Body of pancreas (tissue), 4 donors: ENCODE results near the gene LPIN3. TPM values are rescaled to one million over a fixed set of nuclear protein-coding genes. Genes with fewer than 3 reads are reported as not detected.

Experiments
- ATAC-seq: fragments of 150-250 bp; one replicate; pipeline ENCODE4 v1.9.1; 2016
- DNase-seq, 4 donors: peaks; one replicate each; pipeline ENCODE4 v3.0.0-alpha.2; 2019
- H3K27ac ChIP-seq, 4 donors: fragments of 200-600 bp; sonication (generic); 1 replicate in 3 of 4; 2 replicates in 1 of 4; pipeline versions ENCODE4 v1.5.1 to v1.6.1; 2016 to 2019; ENCODE audit warnings: mild to moderate bottlenecking in 1 of 4, mixed read lengths in 1 of 4, moderate library complexity in 1 of 4
- H3K27me3 ChIP-seq, 2 donors: fragments of 200-600 bp; sonication (generic); one replicate each; pipeline ENCODE4 v1.6.0; 2016; ENCODE audit warnings: mild to moderate bottlenecking in 1 of 2
- H3K36me3 ChIP-seq, 2 donors: fragments of 200-600 bp; sonication (generic); replicated peaks in 1 of 2; 2 replicates each; pipeline ENCODE4 v1.5.1; 2016; ENCODE audit warnings: low read depth in 2 of 2; ENCODE audit not compliant: insufficient read depth in 1 of 2
- H3K4me1 ChIP-seq: fragments of 200-600 bp; sonication (generic); one replicate; pipeline ENCODE4 v1.6.0; 2016
- H3K4me3 ChIP-seq, 2 donors: fragments of 200-600 bp; sonication (generic); 1 replicate in 1 of 2; 2 replicates in 1 of 2; pipeline ENCODE4 v1.5.1; 2016 to 2019
- H3K9me3 ChIP-seq, 3 donors: fragments of 200-600 bp; sonication (generic); 1 replicate in 2 of 3; 2 replicates in 1 of 3; pipeline ENCODE4 v1.5.1; 2016
- CTCF ChIP-seq, 7 experiments: fragments of 450-650 bp in 4 of 7; fragments of 200-600 bp in 3 of 7; sonication (generic) in 3 of 7; IDR thresholded peaks; one replicate each; pipeline ENCODE4 v1.5.1; 2016 to 2019; ENCODE audit warnings: antibody characterized with exemption in 7 of 7
- POLR2A ChIP-seq, 3 donors: fragments of 450-650 bp; IDR thresholded peaks; one replicate each; pipeline ENCODE4 v1.6.1; 2016; ENCODE audit warnings: antibody characterized with exemption in 3 of 3, mild to moderate bottlenecking in 2 of 3
- WGBS, 2 donors: methylation state at CpG; one replicate each; pipeline ENCODE4 v1.1.5; 2017; 5-methylcytosine and 5-hydroxymethylcytosine counted together
- intact Hi-C: fragments of 100-400 bp; cut with DNase I; formaldehyde crosslinking; loops from one replicate; pipeline ENCODE4 v1.15.1; 2023
- total RNA-seq, 2 donors: library from RNA; depleted of rRNA; stranded (reverse); fragments of >200 nt; gene quantifications; one replicate each; pipeline ENCODE4 v1.1.0, GENCODE V29; 2016

Gene LPIN3
- total RNA-seq, 2 donors from 2014 or later = 11.9 to 50.1 TPM

- H3K27ac ChIP-seq = no peak overlapping the region
- peak; percentile 27 for ATAC-seq
- 83 to 90% methylated on average over 1 to 2 of the region's 2 CpGs for WGBS, 2 donors
Observed at GRCh38 chr20:41398408-41398807, 57.8 kb downstream of the LPIN3 start.

GRCh38 chr20:41403604-41404003, 63.0 kb downstream of the LPIN3 start:
- Histone ChIP-seq H3K4me3 (no peak overlapping the region), H3K27ac (no peak overlapping the region), H3K4me1 (no peaks in the 10 kb centered on the region), H3K27me3 (no peaks in the 10 kb centered on the region), H3K36me3 (peaks cover 0 to 28% of the 10 kb centered on the region in 2 donors), H3K9me3 (no peaks in the 10 kb centered on the region)
- no peak for ATAC-seq
- no peak for DNase-seq
- intact Hi-C loops = no loop called here
- TF ChIP-seq CTCF (IDR thresholded peaks at IDR 0.05) (no peak), POLR2A (IDR thresholded peaks at IDR 0.05) (no peak)
- 87 to 93% methylated on average over 12 of the region's 12 CpGs for WGBS, 2 donors

More at GRCh38 chr20:41398408-41398807, 57.8 kb downstream of the LPIN3 start:
- Histone ChIP-seq H3K4me3 (no peak overlapping the region), H3K27me3 (no peaks in the 10 kb centered on the region), H3K9me3 (no peaks in the 10 kb centered on the region), H3K4me1 (no peaks in the 10 kb centered on the region), H3K36me3 (no peaks in the 10 kb centered on the region)
- no peak for TF ChIP-seq CTCF (IDR thresholded peaks at IDR 0.05)
- TF ChIP-seq POLR2A (IDR thresholded peaks at IDR 0.05) = no peak
- DNase-seq = peak in 1 of 4 donors; percentile 41
- intact Hi-C loops = no loop called here

GRCh38 chr20:41405436-41405835, 64.8 kb downstream of the LPIN3 start:
- TF ChIP-seq CTCF (IDR thresholded peaks at IDR 0.05) = no peak
- no peak for TF ChIP-seq POLR2A (IDR thresholded peaks at IDR 0.05)
- Histone ChIP-seq H3K4me3 (no peak overlapping the region), H3K9me3 (no peaks in the 10 kb centered on the region), H3K36me3 (peaks cover 0 to 38% of the 10 kb centered on the region in 2 donors), H3K27me3 (no peaks in the 10 kb centered on the region), H3K4me1 (no peaks in the 10 kb centered on the region), H3K27ac (no peak overlapping the region)
- intact Hi-C loops = no loop called here
- WGBS, 2 donors = 64 to 89% methylated on average over 3 of the region's 3 CpGs
- ATAC-seq = no peak
- DNase-seq = no peak

- Histone ChIP-seq H3K27me3 (no peaks in the 10 kb centered on the region), H3K36me3 (peaks cover 0 to 42% of the 10 kb centered on the region in 2 donors), H3K4me3 (no peak overlapping the region), H3K27ac (no peak overlapping the region), H3K9me3 (no peaks in the 10 kb centered on the region), H3K4me1 (no peaks in the 10 kb centered on the region)
- ATAC-seq (no peak), DNase-seq (no peak)
- intact Hi-C loops = no loop called here
- TF ChIP-seq CTCF (IDR thresholded peaks at IDR 0.05) (no peak), POLR2A (IDR thresholded peaks at IDR 0.05) (no peak)
- WGBS, 2 donors = 81 to 88% methylated on average over 7 to 10 of the region's 10 CpGs
Observed at GRCh38 chr20:41406353-41406752, 65.7 kb downstream of the LPIN3 start.

- ATAC-seq = no peak
- no peak for TF ChIP-seq POLR2A (IDR thresholded peaks at IDR 0.05)
- no peak for TF ChIP-seq CTCF (IDR thresholded peaks at IDR 0.05)
- WGBS, 2 donors = 83 to 84% methylated on average over 7 of the region's 7 CpGs
- H3K27me3 ChIP-seq = no peaks in the 10 kb centered on the region
- H3K4me1 ChIP-seq = no peaks in the 10 kb centered on the region
- H3K27ac ChIP-seq = no peak overlapping the region
- H3K9me3 ChIP-seq = no peaks in the 10 kb centered on the region
- H3K36me3 ChIP-seq = peaks cover 0 to 44% of the 10 kb centered on the region in 2 donors
- no peak for DNase-seq
- intact Hi-C loops = no loop called here
- H3K4me3 ChIP-seq = no peak overlapping the region
Observed at GRCh38 chr20:41406896-41407444, 66.3 kb downstream of the LPIN3 start.
